Peyer's patch (tissue), 4 donors: ENCODE measurements around the gene PTH2.

Experiments used
- POLR2A ChIP-seq, 2 donors: fragments of 450-650 bp; IDR thresholded peaks; one replicate each; pipeline ENCODE4 v1.5.1; 2017; ENCODE audit warnings: antibody characterized with exemption in 2 of 2, mild to moderate bottlenecking in 2 of 2, moderate library complexity in 2 of 2
- TF ChIP-seq, protein P1 (sequence below), 6 experiments: fragments of 450-650 bp in 4 of 6; fragments of 200-600 bp in 2 of 6; sonication (generic) in 1 of 6; IDR thresholded peaks; one replicate each; pipeline ENCODE4 v1.5.1; 2017 to 2019; ENCODE audit warnings: antibody characterized with exemption in 6 of 6, mild to moderate bottlenecking in 3 of 6, moderate library complexity in 1 of 6

DNA sequence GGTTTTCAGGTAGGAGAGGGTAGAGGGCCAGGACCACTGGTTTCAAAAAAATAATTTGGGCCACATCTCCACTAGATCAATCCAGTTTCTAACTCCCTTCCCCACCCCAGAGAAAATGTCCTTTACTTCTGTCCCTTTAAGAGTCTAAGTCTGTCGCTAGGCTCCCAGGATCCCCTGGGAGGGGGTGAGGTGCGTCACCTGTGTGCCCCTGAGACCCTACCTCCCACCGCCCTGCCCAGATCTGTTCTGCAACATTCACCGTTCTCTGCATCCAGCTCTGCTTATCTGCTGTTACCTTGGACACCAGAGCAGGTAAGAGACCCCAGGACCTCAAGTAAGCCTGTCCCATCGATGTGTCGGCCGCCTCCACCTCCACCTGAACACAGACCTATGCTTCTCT, 1.9 kb upstream of the PTH2 start, which contains the start of gene GFY:
- TF ChIP-seq, protein P1, sequence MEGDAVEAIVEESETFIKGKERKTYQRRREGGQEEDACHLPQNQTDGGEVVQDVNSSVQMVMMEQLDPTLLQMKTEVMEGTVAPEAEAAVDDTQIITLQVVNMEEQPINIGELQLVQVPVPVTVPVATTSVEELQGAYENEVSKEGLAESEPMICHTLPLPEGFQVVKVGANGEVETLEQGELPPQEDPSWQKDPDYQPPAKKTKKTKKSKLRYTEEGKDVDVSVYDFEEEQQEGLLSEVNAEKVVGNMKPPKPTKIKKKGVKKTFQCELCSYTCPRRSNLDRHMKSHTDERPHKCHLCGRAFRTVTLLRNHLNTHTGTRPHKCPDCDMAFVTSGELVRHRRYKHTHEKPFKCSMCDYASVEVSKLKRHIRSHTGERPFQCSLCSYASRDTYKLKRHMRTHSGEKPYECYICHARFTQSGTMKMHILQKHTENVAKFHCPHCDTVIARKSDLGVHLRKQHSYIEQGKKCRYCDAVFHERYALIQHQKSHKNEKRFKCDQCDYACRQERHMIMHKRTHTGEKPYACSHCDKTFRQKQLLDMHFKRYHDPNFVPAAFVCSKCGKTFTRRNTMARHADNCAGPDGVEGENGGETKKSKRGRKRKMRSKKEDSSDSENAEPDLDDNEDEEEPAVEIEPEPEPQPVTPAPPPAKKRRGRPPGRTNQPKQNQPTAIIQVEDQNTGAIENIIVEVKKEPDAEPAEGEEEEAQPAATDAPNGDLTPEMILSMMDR (IDR thresholded peaks at IDR 0.05), result no peak
- TF ChIP-seq POLR2A (IDR thresholded peaks at IDR 0.05), result no peak
